OCI-LY1 (cell line): ENCODE measurements around the gene RAB4A.

Source experiments
- H2AFZ ChIP-seq: fragments of 200-600 bp; sonication (generic), shearing (Covaris generic); 2 replicates; pipeline ENCODE4 v1.6.0; 2014; ENCODE audit warnings: antibody characterized with exemption, mild to moderate bottlenecking, low read length
- H3F3A ChIP-seq: fragments of 200-600 bp; sonication (generic), shearing (Covaris generic); 2 replicates; pipeline ENCODE4 v1.6.0; 2014; ENCODE audit warnings: mild to moderate bottlenecking, antibody characterized with exemption, low read length, moderate library complexity; ENCODE audit not compliant: insufficient read depth
- H3K27ac ChIP-seq: fragments of 200-600 bp; sonication (generic); 2 replicates; pipeline ENCODE4 v1.5.1; 2014; ENCODE audit warnings: low read length, mixed run types, mild to moderate bottlenecking, low read depth; ENCODE audit not compliant: poor library complexity, severe bottlenecking
- H3K27me3 ChIP-seq: fragments of 200-600 bp; sonication (generic); 2 replicates; pipeline ENCODE4 v1.6.0; 2014; ENCODE audit warnings: antibody characterized with exemption, mild to moderate bottlenecking, low read length, moderate library complexity; ENCODE audit not compliant: insufficient read depth
- H3K36me3 ChIP-seq: fragments of 200-600 bp; sonication (generic); 2 replicates; pipeline ENCODE4 v1.6.1; 2014; ENCODE audit warnings: mild to moderate bottlenecking, antibody characterized with exemption, low read length, moderate library complexity, mixed read lengths; ENCODE audit not compliant: insufficient read depth
- H3K4me1 ChIP-seq: fragments of 200-600 bp; sonication (generic); 2 replicates; pipeline ENCODE4 v1.5.1; 2014; ENCODE audit warnings: mild to moderate bottlenecking, low read length, moderate library complexity; ENCODE audit not compliant: insufficient read depth, severe bottlenecking
- H3K4me2 ChIP-seq: fragments of 200-600 bp; sonication (generic), shearing (Covaris generic); 2 replicates; pipeline ENCODE4 v1.6.1; 2014; ENCODE audit warnings: low read length
- H3K4me3 ChIP-seq: fragments of 200-600 bp; sonication (generic); 2 replicates; pipeline ENCODE4 v1.5.1; 2014; ENCODE audit warnings: low read length, low read depth, mild to moderate bottlenecking, mixed read lengths; ENCODE audit not compliant: poor library complexity, severe bottlenecking
- H3K79me2 ChIP-seq: fragments of 200-600 bp; shearing (Covaris generic); 2 replicates; pipeline ENCODE4 v1.6.1; 2016; ENCODE audit warnings: mixed run types, low read length, mixed read lengths; ENCODE audit not compliant: insufficient read depth
- H3K9ac ChIP-seq: fragments of 200-600 bp; sonication (generic), shearing (Covaris generic); 2 replicates; pipeline ENCODE4 v1.6.1; 2014; ENCODE audit warnings: mild to moderate bottlenecking, low read length, mixed read lengths
- H3K9me2 ChIP-seq: fragments of 200-600 bp; sonication (generic), shearing (Covaris generic); 2 replicates; pipeline ENCODE4 v1.6.1; 2014; ENCODE audit warnings: low read depth, mild to moderate bottlenecking, low read length, mixed read lengths
- H3K9me3 ChIP-seq: fragments of 200-600 bp; shearing (Covaris generic); 2 replicates; pipeline ENCODE4 v1.6.1; 2014; ENCODE audit warnings: low read length, mixed read lengths
- H4K20me1 ChIP-seq: fragments of 200-600 bp; sonication (generic), shearing (Covaris generic); 2 replicates; pipeline ENCODE4 v1.6.0; 2016; ENCODE audit warnings: mild to moderate bottlenecking, low read length; ENCODE audit not compliant: insufficient read depth
- CTCF ChIP-seq: fragments of 200-600 bp; sonication (generic), shearing (Covaris generic); IDR thresholded peaks from 2 replicates; pipeline ENCODE4 v1.5.1; 2017; ENCODE audit warnings: mild to moderate bottlenecking, antibody characterized with exemption, low read length, moderate library complexity, mixed read lengths
- EZH2 ChIP-seq: fragments of 200-600 bp; sonication (generic), shearing (Covaris generic); IDR thresholded peaks from 2 replicates; pipeline ENCODE4 v1.8.0; 2017; ENCODE audit warnings: borderline replicate concordance, mixed run types, mild to moderate bottlenecking, antibody characterized with exemption, low read length, moderate library complexity, mixed read lengths

RAB4A gene

GRCh38 chr1:229349463-229350385 lies 78.8 kb downstream of the RAB4A start:
- peaks cover 11% of the 10 kb centered on the region for H3K4me1 ChIP-seq
- 0 out of 2 replicates have a peak, but pooled peaks cover under 1% of the 10 kb centered on the region for H3K27me3 ChIP-seq
- no peaks in the 10 kb centered on the region for H4K20me1 ChIP-seq
- H3K79me2 ChIP-seq = no peaks in the 10 kb centered on the region
- no peak overlapping the region for H3K4me2 ChIP-seq
- no peak overlapping the region for H3K27ac ChIP-seq
- H2AFZ ChIP-seq = no peak overlapping the region
- H3K9ac ChIP-seq = no peak overlapping the region
- TF ChIP-seq CTCF (no peak), EZH2 (no peak)
- no peaks in the 10 kb centered on the region for H3F3A ChIP-seq
- no peak overlapping the region for H3K4me3 ChIP-seq
- no peaks in the 10 kb centered on the region; the same call in 1 of the 2 replicates for H3K36me3 ChIP-seq
- H3K9me3 ChIP-seq = peaks cover 6% of the 10 kb centered on the region
- no peaks in the 10 kb centered on the region for H3K9me2 ChIP-seq

DNA sequence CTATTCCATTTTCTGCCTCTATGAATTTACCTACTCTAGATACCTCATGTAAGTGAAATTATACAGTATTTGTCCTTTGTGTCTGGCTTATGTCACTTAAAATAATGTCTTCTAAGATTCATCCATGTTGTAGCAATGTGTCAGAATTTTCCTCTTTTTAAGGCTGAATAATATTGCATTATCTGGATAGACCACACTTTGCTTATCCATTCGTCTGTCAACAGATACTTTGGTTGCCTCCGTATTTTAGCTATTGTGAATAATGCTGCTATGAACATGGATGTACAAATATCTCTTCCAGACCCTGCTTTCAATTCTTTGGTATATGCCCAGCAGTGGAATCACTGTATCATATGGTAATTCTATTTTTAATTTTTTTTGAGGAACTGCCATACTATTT lies 82.1 kb downstream of the RAB4A start:
- no peak overlapping the region for H3K9ac ChIP-seq
- no peak overlapping the region for H3K4me3 ChIP-seq
- no peaks in the 10 kb centered on the region for H3F3A ChIP-seq
- no peak overlapping the region for H2AFZ ChIP-seq
- no peaks in the 10 kb centered on the region for H3K36me3 ChIP-seq
- no peaks in the 10 kb centered on the region for H3K9me2 ChIP-seq
- no peaks in the 10 kb centered on the region for H3K79me2 ChIP-seq
- H3K9me3 ChIP-seq = peaks cover 9% of the 10 kb centered on the region
- H3K27ac ChIP-seq = no peak overlapping the region
- no peaks in the 10 kb centered on the region for H3K27me3 ChIP-seq
- TF ChIP-seq CTCF (no peak), EZH2 (no peak)
- no peaks in the 10 kb centered on the region for H4K20me1 ChIP-seq
- H3K4me1 ChIP-seq = peaks cover 11% of the 10 kb centered on the region
- H3K4me2 ChIP-seq = no peak overlapping the region

DNA sequence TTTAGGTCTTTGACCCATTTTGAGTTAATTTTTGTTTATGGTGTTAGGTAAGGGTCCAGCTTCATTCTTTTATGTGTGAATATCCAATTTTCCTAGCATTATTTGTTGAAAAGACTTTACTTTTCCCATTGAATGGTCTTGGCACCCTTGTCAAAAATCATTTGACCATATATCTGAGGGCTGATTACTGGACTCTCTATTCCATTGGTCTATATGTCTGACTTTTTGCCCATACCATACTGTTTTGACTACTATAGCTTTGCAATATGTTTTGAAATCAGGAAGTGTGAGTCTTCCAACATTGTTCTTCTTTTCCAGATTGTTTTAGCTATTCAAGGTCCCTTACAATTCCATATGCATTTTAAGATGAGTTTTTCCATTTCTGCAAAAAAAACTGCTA lies 83.3 kb downstream of the RAB4A start:
- Histone ChIP-seq H2AFZ (no peak overlapping the region), H3K27me3 (no peaks in the 10 kb centered on the region), H3K36me3 (no peaks in the 10 kb centered on the region), H3K9me2 (no peaks in the 10 kb centered on the region), H3K4me3 (no peak overlapping the region), H3K9me3 (peaks cover 9% of the 10 kb centered on the region), H3K9ac (no peak overlapping the region), H3K4me2 (no peak overlapping the region), H3K79me2 (no peaks in the 10 kb centered on the region), H3K4me1 (peaks cover 11% of the 10 kb centered on the region), H4K20me1 (no peaks in the 10 kb centered on the region), H3K27ac (no peak overlapping the region), H3F3A (no peaks in the 10 kb centered on the region)
- no peak for TF ChIP-seq EZH2
- TF ChIP-seq CTCF = no peak
